ENCODE results near the gene IMMP2L. TPM values are rescaled to one million over a fixed set of nuclear protein-coding genes. Genes with fewer than 3 reads are reported as not detected.

IMMP2L gene
- total RNA-seq, 1 experiment from 2014 or later: 13.6 TPM

GRCh38 chr7:111383133-111383532, 179.2 kb downstream of the IMMP2L start:
- H3K36me3 Mint-ChIP-seq: no peaks in the 10 kb centered on the region
- POLR2A ChIA-PET: no interaction called here
- H3K4me3 Mint-ChIP-seq: no peak overlapping the region
- H3K4me1 Mint-ChIP-seq: no peaks in the 10 kb centered on the region
- H3K27ac Mint-ChIP-seq: no peak overlapping the region
- TF ChIP-seq AR (CRISPR knock-in tag; IDR thresholded peaks at IDR 0.05): no peak
- TF ChIP-seq ERG (CRISPR knock-in tag; IDR thresholded peaks at IDR 0.05): no peak
- no peak for TF ChIP-seq CREM (CRISPR knock-in tag; IDR thresholded peaks at IDR 0.05)
- no peak for TF ChIP-seq TP53 (CRISPR knock-in tag; IDR thresholded peaks at IDR 0.05)
- TF ChIP-seq HMGXB4 (CRISPR knock-in tag; IDR thresholded peaks at IDR 0.05): no peak
- TF ChIP-seq NFE2L1 (CRISPR knock-in tag; IDR thresholded peaks at IDR 0.05): no peak
- H3K9me3 Mint-ChIP-seq: no peaks in the 10 kb centered on the region
- no peaks in the 10 kb centered on the region for H3K27me3 Mint-ChIP-seq (ENCODE audit: low read depth)
- ATAC-seq: no peak
- DNase-seq (ENCODE audit: low spot score): no peak
- CTCF ChIA-PET: no interaction called here

GRCh38 chr7:111381590-111381989, 180.7 kb downstream of the IMMP2L start:
- ATAC-seq: no peak
- Mint-ChIP-seq H3K27me3 (ENCODE audit: low read depth) (no peaks in the 10 kb centered on the region), H3K9me3 (no peaks in the 10 kb centered on the region), H3K27ac (no peak overlapping the region), H3K4me1 (no peaks in the 10 kb centered on the region), H3K36me3 (no peaks in the 10 kb centered on the region), H3K4me3 (no peak overlapping the region)
- no peak for DNase-seq (ENCODE audit: low spot score)
- CTCF ChIA-PET: no interaction called here
- POLR2A ChIA-PET: no interaction called here
- TF ChIP-seq ZBTB43 (CRISPR knock-in tag; IDR thresholded peaks at IDR 0.05) (no peak), KAT7 (CRISPR knock-in tag; IDR thresholded peaks at IDR 0.05; ENCODE audit: borderline replicate concordance) (no peak), RORB (CRISPR knock-in tag; IDR thresholded peaks at IDR 0.05) (no peak), ZNF317 (CRISPR knock-in tag; IDR thresholded peaks at IDR 0.05; ENCODE audit: borderline replicate concordance, low read depth) (no peak), SMAD3 (CRISPR knock-in tag; IDR thresholded peaks at IDR 0.05; ENCODE audit: borderline replicate concordance) (no peak), TEAD4 (CRISPR knock-in tag; IDR thresholded peaks at IDR 0.05) (no peak), AFF4 (CRISPR knock-in tag; IDR thresholded peaks at IDR 0.05; ENCODE audit: borderline replicate concordance) (no peak), ZNF512 (CRISPR knock-in tag; IDR thresholded peaks at IDR 0.05; ENCODE audit: borderline replicate concordance) (no peak), ELF4 (CRISPR knock-in tag; IDR thresholded peaks at IDR 0.05; ENCODE audit: low read depth) (no peak), ARID4B (CRISPR knock-in tag; IDR thresholded peaks at IDR 0.05; ENCODE audit: borderline replicate concordance) (no peak), NFYB (CRISPR knock-in tag; conservative IDR thresholded peaks at IDR 0.05; ENCODE audit: low read depth) (no peak), OVOL2 (CRISPR knock-in tag; IDR thresholded peaks at IDR 0.05; ENCODE audit: borderline replicate concordance) (no peak)

All from WTC11 (cell line).